Endometrial microvascular endothelial cells (primary cell): ENCODE measurements around the gene ACVR1. TPM values are rescaled to one million over a fixed set of nuclear protein-coding genes. Genes with fewer than 3 reads are reported as not detected.
"Not testable (repeated sequence)": the region's sequence is repeated elsewhere in the genome, so short reads cannot be mapped to it uniquely, and the experiment has no call there.

ENCODE experiments used
- in situ Hi-C: cut with HindIII; loops from 2 replicates; pipeline ENCODE4 v1.10.0; 2017; ENCODE audit warnings: low sequenced_read_pairs, low pct_unique_long_range_greater_than_20kb; ENCODE audit errors: inconsistent ontology term
- total RNA-seq: library from RNA; depleted of rRNA; stranded (reverse); fragments of >200 nt; gene quantifications from one replicate; pipeline ENCODE4 v1.2.3, GENCODE V29; 2015; ENCODE audit errors: inconsistent ontology term

The ACVR1 gene
- total RNA-seq, 1 donor from 2014 or later, result 21.8 TPM

GRCh38 chr2:157838442-157839161 is 37.5 kb downstream of the ACVR1 start:
- in situ Hi-C loops, result loop anchor here (5.0 kb wide), 1 partner anchor 39 kb away; the partner anchor contains the start of gene ACVR1

- in situ Hi-C loops, result loop anchor here (5.0 kb wide), 1 partner anchor 39 kb away; the partner anchor contains the start of gene ACVR1
These were observed 38.2 kb downstream of the ACVR1 start for GRCh38 chr2:157837851-157838441.

- in situ Hi-C loops, result loop anchor here (5.0 kb wide), 1 partner anchor 41 kb away; the partner anchor contains the start of gene ACVR1
These were observed 39.6 kb downstream of the ACVR1 start for GRCh38 chr2:157836531-157836930.

GRCh38 chr2:157835425-157835824 is 40.7 kb downstream of the ACVR1 start:
- in situ Hi-C loops, result loop anchor here (5.0 kb wide), 1 partner anchor 42 kb away; the partner anchor contains the start of gene ACVR1

- in situ Hi-C loops, result loop anchor here (5.0 kb wide), 1 partner anchor 42 kb away; the partner anchor contains the start of gene ACVR1
These were observed 41.1 kb downstream of the ACVR1 start for GRCh38 chr2:157835006-157835405.

GRCh38 chr2:157833721-157834120 is 42.4 kb downstream of the ACVR1 start:
- in situ Hi-C loops, result no loop called here

GRCh38 chr2:157831573-157832315 is 44.4 kb downstream of the ACVR1 start:
- in situ Hi-C loops, result no loop called here

GRCh38 chr2:157830696-157831570 is 45.2 kb downstream of the ACVR1 start:
- in situ Hi-C loops, result no loop called here

- in situ Hi-C loops, result no loop called here
These were observed 45.9 kb downstream of the ACVR1 start for GRCh38 chr2:157830266-157830665.

GRCh38 chr2:157827377-157827776 is 48.8 kb downstream of the ACVR1 start:
- in situ Hi-C loops, result no loop called here

GRCh38 chr2:157826644-157827043 is 49.5 kb downstream of the ACVR1 start:
- in situ Hi-C loops, result not testable (repeated sequence)

- in situ Hi-C loops, result no loop called here
These were observed 50.2 kb downstream of the ACVR1 start for GRCh38 chr2:157825885-157826284.

GRCh38 chr2:157822993-157823392 is 53.1 kb downstream of the ACVR1 start:
- in situ Hi-C loops, result no loop called here

- in situ Hi-C loops, result no loop called here
These were observed 53.6 kb downstream of the ACVR1 start for GRCh38 chr2:157822533-157822932.

- in situ Hi-C loops, result no loop called here
These were observed 54.5 kb downstream of the ACVR1 start for GRCh38 chr2:157821519-157822131.

- in situ Hi-C loops, result no loop called here
These were observed 55.9 kb downstream of the ACVR1 start for GRCh38 chr2:157820193-157820592.

GRCh38 chr2:157819761-157820160 is 56.4 kb downstream of the ACVR1 start:
- in situ Hi-C loops, result no loop called here

- in situ Hi-C loops, result no loop called here
These were observed 57.9 kb downstream of the ACVR1 start for GRCh38 chr2:157818227-157818626.
